ENCODE measurements around the gene FUCA1.

- no peak for TF ChIP-seq CTCF (conservative IDR thresholded peaks at IDR 0.05; ENCODE audit: low read depth, low read length)
- no peak for TF ChIP-seq RFX5 (IDR thresholded peaks at IDR 0.05; ENCODE audit: low read depth, low read length)
- TF ChIP-seq ELK1 (IDR thresholded peaks at IDR 0.05; ENCODE audit: borderline replicate concordance, low read depth, low read length) = no peak
- no peak for TF ChIP-seq NFE2L2 (IDR thresholded peaks at IDR 0.05; ENCODE audit: low read depth, low read length)
- TF ChIP-seq CEBPB (IDR thresholded peaks at IDR 0.05; ENCODE audit: low read depth, low read length) = no peak
- TF ChIP-seq SMC3 (IDR thresholded peaks at IDR 0.05; ENCODE audit: low read depth, low read length) = no peak
- TF ChIP-seq BHLHE40 (IDR thresholded peaks at IDR 0.05; ENCODE audit: low read depth, low read length) = no peak
- no peak for TF ChIP-seq POLR2A (IDR thresholded peaks at IDR 0.05; ENCODE audit: low read depth, low read length)
- no peak for TF ChIP-seq FOS (IDR thresholded peaks at IDR 0.05; ENCODE audit: low read depth, low read length)
- TF ChIP-seq RCOR1 (IDR thresholded peaks at IDR 0.05; ENCODE audit: insufficient replicate concordance, low read length) = no peak
Observed at GRCh38 chr1:23896491-23896890, 28.4 kb upstream of the FUCA1 start.
